Measurements from ENCODE around the gene TULP3.

TULP3 gene

DNA sequence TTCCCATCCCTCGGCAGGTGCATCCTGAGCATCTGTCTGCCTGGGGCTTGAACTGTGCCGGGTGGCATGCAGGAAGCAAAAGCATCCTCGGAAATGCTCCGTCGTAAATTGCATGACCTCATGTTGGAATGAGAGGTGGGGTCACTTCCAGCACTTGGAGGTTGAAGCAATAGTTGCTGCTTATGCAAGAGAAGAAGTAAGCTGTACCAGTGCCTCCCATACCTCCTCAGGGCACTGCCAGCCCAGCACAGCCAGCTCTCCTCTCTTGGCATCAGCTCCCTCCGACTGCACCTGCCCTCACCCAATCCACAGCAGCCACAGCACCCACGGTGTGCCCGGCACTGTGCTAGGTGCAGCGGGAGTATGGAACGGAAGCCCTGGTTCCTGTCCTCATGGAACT, 80.1 kb downstream of the TULP3 start:
- peaks cover 36% of the 10 kb centered on the region for H3K36me3 ChIP-seq (ENCODE audit: low read depth)
- DNase-seq (ENCODE audit: low spot score) = no peak
- no peaks in the 10 kb centered on the region for H3K4me1 ChIP-seq (ENCODE audit: insufficient read depth, poor library complexity, severe bottlenecking)
- no peak overlapping the region for H3K27ac ChIP-seq (ENCODE audit: poor library complexity, severe bottlenecking)
- TF ChIP-seq, protein P1, sequence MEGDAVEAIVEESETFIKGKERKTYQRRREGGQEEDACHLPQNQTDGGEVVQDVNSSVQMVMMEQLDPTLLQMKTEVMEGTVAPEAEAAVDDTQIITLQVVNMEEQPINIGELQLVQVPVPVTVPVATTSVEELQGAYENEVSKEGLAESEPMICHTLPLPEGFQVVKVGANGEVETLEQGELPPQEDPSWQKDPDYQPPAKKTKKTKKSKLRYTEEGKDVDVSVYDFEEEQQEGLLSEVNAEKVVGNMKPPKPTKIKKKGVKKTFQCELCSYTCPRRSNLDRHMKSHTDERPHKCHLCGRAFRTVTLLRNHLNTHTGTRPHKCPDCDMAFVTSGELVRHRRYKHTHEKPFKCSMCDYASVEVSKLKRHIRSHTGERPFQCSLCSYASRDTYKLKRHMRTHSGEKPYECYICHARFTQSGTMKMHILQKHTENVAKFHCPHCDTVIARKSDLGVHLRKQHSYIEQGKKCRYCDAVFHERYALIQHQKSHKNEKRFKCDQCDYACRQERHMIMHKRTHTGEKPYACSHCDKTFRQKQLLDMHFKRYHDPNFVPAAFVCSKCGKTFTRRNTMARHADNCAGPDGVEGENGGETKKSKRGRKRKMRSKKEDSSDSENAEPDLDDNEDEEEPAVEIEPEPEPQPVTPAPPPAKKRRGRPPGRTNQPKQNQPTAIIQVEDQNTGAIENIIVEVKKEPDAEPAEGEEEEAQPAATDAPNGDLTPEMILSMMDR (IDR thresholded peaks at IDR 0.05; ENCODE audit: poor library complexity, severe bottlenecking) = no peak
- no peak overlapping the region for H3K4me3 ChIP-seq (ENCODE audit: severe bottlenecking)
- no peaks in the 10 kb centered on the region for H3K9me3 ChIP-seq (ENCODE audit: severe bottlenecking)
- H3K27me3 ChIP-seq (ENCODE audit: insufficient read depth, poor library complexity, severe bottlenecking) = no peaks in the 10 kb centered on the region
- peak; percentile 64 for ATAC-seq (ENCODE audit: low read depth)

DNA sequence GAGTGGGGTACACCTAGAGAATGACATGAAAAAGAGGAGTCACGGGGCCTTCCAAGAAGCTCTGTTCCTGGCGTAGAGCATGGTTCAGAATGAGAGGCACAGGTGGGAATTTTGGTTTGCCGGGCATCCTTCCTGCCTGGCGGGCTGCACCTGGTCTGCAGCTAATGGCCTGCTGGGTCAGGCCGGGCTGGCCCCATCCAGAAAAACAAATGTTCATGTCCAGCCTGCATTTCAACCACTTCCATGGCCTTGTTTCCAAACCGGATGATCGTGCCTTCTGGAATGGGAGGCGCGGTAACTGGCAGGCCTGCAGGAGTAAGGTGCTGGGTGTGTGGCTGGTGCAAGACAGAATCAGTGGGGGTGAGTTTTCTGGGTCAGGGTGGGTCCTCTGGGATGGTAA, 82.9 kb downstream of the TULP3 start:
- Histone ChIP-seq H3K9me3 (ENCODE audit: severe bottlenecking) (no peaks in the 10 kb centered on the region), H3K36me3 (ENCODE audit: low read depth) (peaks cover 17% of the 10 kb centered on the region), H3K4me1 (ENCODE audit: insufficient read depth, poor library complexity, severe bottlenecking) (no peaks in the 10 kb centered on the region), H3K27me3 (ENCODE audit: insufficient read depth, poor library complexity, severe bottlenecking) (no peaks in the 10 kb centered on the region), H3K4me3 (ENCODE audit: severe bottlenecking) (no peak overlapping the region), H3K27ac (ENCODE audit: poor library complexity, severe bottlenecking) (no peak overlapping the region)
- no peak for DNase-seq (ENCODE audit: low spot score)
- TF ChIP-seq, protein P1 (IDR thresholded peaks at IDR 0.05; ENCODE audit: poor library complexity, severe bottlenecking) = no peak
- no peak for ATAC-seq (ENCODE audit: low read depth)

GRCh38 chr12:2974560-2974971, 83.9 kb downstream of the TULP3 start:
- Histone ChIP-seq H3K27ac (ENCODE audit: poor library complexity, severe bottlenecking) (no peak overlapping the region), H3K27me3 (ENCODE audit: insufficient read depth, poor library complexity, severe bottlenecking) (no peaks in the 10 kb centered on the region), H3K9me3 (ENCODE audit: severe bottlenecking) (no peaks in the 10 kb centered on the region), H3K4me3 (ENCODE audit: severe bottlenecking) (no peak overlapping the region), H3K4me1 (ENCODE audit: insufficient read depth, poor library complexity, severe bottlenecking) (no peaks in the 10 kb centered on the region), H3K36me3 (ENCODE audit: low read depth) (peaks cover 7% of the 10 kb centered on the region)
- TF ChIP-seq, protein P1 (IDR thresholded peaks at IDR 0.05; ENCODE audit: poor library complexity, severe bottlenecking) = no peak
- peak; percentile 70 for ATAC-seq (ENCODE audit: low read depth)
- no peak for DNase-seq (ENCODE audit: low spot score)

- TF ChIP-seq, protein P1 (IDR thresholded peaks at IDR 0.05; ENCODE audit: poor library complexity, severe bottlenecking) = no peak
- DNase-seq (ENCODE audit: low spot score) = no peak
- Histone ChIP-seq H3K27me3 (ENCODE audit: insufficient read depth, poor library complexity, severe bottlenecking) (no peaks in the 10 kb centered on the region), H3K27ac (ENCODE audit: poor library complexity, severe bottlenecking) (no peak overlapping the region), H3K36me3 (ENCODE audit: low read depth) (no peaks in the 10 kb centered on the region; the same call in none of the 2 replicates), H3K4me1 (ENCODE audit: insufficient read depth, poor library complexity, severe bottlenecking) (no peaks in the 10 kb centered on the region), H3K9me3 (ENCODE audit: severe bottlenecking) (no peaks in the 10 kb centered on the region), H3K4me3 (ENCODE audit: severe bottlenecking) (no peak overlapping the region)
- ATAC-seq (ENCODE audit: low read depth) = no peak
Measured at GRCh38 chr12:2976581-2976996, 85.9 kb downstream of the TULP3 start.

DNA sequence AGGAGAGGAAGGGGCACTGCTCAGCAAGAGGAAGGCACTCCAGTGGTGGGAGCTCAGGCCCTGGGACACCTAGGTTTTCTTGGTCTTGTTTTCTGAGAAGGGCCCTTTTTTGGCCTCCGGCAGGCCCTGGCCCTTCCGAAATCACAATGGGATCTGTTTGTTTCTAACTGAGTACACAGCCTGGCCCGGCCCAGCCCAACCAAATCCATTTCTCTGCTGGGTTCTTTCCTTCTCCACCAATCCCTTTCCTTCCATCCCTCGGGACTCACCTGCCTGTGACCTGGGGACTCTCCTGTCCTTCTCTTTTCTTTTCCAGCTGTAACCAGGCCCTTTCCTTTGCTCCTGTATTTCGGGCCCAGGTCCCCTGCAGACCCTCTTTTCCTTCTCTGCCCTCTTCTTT, 87.1 kb downstream of the TULP3 start:
- no peaks in the 10 kb centered on the region for H3K9me3 ChIP-seq (ENCODE audit: severe bottlenecking)
- H3K27me3 ChIP-seq (ENCODE audit: insufficient read depth, poor library complexity, severe bottlenecking) = no peaks in the 10 kb centered on the region
- H3K27ac ChIP-seq (ENCODE audit: poor library complexity, severe bottlenecking) = no peak overlapping the region
- ATAC-seq (ENCODE audit: low read depth) (no peak), DNase-seq (ENCODE audit: low spot score) (no peak)
- H3K4me1 ChIP-seq (ENCODE audit: insufficient read depth, poor library complexity, severe bottlenecking) = no peaks in the 10 kb centered on the region
- TF ChIP-seq, protein P1 (IDR thresholded peaks at IDR 0.05; ENCODE audit: poor library complexity, severe bottlenecking) = no peak
- H3K36me3 ChIP-seq (ENCODE audit: low read depth) = no peaks in the 10 kb centered on the region; the same call in none of the 2 replicates
- H3K4me3 ChIP-seq (ENCODE audit: severe bottlenecking) = no peak overlapping the region

All from RWPE2 (cell line).